ENCODE data around the gene APOBR.
"Not testable (repeated sequence)": the region's sequence is repeated elsewhere in the genome, so short reads cannot be mapped to it uniquely, and the experiment has no call there.

The APOBR gene

GRCh38 chr16:28528463-28528867 lies 34.0 kb downstream of the APOBR start:
- DNase-seq: no peak

DNA sequence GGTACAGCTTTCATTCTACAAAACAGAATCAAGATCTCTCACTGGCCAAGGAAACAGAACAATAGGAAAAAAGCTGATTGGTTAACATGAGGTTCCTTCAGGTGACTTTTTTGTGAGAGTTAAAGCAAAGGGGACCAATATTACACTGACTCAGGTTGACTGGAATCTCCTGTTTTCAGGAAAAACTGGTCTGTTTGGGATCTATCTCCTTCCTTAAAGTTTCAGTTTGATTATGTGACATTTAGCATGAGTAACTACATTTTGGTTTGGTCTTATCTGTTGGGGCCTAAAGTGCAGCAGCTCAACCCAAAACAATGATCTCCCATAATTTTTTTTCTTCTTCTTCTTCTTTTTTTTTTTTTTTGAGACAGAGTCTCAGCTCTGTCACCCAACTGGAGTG lies 34.7 kb downstream of the APOBR start:
- no peak for DNase-seq

GRCh38 chr16:28531777-28532744 lies 37.6 kb downstream of the APOBR start:
- no peak for DNase-seq

- DNase-seq: no peak
Measured at GRCh38 chr16:28532940-28533647, 38.7 kb downstream of the APOBR start.

- no peak for DNase-seq
Measured at GRCh38 chr16:28534542-28535373, 40.3 kb downstream of the APOBR start.

- DNase-seq: no peak
Measured at GRCh38 chr16:28537076-28537475, 42.6 kb downstream of the APOBR start.

DNA sequence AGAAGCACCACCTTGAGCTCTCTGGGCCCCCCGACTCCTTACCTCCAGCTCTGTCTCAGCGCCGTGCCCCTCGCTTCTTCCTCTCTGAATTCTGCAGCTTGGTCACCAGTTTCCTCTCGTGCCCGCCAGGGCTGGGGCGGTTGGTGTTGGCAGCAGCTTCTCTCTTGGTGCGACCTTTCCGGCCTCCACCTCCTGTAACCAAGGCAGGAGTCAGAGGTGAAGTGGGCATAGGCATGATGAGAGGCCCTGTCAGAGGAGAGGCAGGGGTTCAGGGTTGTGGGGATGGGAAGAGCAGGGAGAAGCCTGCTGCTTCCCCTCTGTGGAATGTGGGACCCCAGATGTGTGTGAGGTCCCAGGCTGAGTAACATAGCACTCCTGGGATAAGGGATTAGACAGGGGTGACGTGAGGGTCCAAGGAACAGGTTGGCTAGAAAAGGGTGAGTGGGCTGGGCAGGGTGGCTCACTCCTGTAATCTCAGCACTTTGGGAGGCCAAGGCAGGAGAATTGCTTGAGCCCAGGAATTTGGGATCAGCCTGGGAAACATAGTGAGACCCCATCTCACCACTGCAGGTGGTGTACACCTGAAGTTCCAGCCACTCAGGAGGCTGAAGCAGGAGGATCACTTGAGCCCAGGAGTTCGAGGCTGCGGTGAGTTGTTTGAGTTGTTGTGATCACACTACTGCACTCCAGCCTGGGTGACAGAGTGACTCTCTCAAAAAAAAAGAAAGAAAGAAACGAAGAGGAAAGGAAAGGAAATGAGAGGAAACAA lies 43.7 kb downstream of the APOBR start:
- no peak for DNase-seq

DNA sequence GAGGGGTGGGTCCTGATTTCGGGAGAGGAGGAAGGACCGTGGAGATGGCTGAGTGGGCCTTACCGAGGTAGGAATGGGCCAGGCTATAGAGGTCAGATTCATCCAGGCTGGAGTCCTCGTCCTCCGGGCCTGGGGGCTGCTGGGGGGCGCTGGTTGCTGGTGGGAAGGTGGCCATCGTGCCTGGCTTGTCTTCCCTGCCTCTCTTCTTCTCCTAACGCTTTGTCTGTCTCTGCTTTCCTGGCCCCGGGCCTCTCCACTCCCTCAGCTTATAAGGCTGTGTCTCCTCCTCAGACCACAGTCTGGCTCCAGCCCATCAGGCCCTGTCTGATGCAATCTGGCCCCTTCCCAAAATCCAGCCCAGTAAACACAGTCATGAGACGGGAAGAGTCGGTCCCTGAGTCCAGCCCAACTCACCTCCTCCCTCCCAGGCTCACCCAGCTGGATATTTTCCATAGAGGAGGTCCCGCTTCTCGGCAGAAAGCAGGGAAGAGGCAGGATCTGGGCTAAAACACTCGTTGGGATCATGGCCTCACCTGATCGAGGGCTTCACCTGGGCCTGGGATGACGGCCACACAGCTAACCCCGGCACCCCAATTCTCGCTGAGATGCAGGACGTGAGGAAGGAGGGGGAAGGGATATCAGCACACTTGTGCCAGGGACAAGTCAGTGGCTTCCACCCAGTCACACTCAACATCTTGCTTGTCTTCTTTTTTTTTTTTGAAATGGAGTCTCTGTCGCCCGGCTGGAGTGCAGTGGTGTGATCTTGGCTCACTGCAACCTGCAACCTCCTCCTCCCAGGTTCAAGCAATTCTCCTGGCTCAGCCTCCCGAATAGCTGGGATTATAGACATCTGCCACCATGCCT lies 44.5 kb downstream of the APOBR start, which contains the start of gene NUPR1:
TSS of gene NUPR1 (minus strand) at position 242 of the 864 bp plus-strand sequence. CDS start at position 175, 67 bp downstream.
- no peak for DNase-seq

- no peak for DNase-seq
Measured at GRCh38 chr16:28540346-28540745, 45.9 kb downstream of the APOBR start.

DNA sequence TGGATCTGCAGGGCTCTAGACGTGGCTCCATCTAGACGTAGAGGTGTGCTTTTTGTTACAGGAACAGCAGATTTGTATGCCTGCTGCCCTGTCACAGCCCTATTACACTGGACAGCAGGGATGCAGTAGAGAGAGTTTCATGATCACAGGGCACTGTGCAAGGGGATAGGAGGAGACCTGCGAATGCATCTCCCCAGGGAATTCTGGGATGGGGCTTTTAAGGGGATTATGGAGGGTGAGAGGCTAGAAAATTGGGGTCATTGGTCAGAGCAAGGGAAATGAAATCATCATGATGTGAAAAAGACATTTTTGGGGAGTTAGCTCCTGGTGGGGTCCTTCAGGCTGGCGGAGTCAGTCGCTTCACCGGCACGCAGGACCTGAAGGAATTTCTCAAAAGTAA lies 48.2 kb downstream of the APOBR start:
- DNase-seq: no peak

GRCh38 chr16:28543072-28543471 lies 48.6 kb downstream of the APOBR start:
- no peak for DNase-seq

DNA sequence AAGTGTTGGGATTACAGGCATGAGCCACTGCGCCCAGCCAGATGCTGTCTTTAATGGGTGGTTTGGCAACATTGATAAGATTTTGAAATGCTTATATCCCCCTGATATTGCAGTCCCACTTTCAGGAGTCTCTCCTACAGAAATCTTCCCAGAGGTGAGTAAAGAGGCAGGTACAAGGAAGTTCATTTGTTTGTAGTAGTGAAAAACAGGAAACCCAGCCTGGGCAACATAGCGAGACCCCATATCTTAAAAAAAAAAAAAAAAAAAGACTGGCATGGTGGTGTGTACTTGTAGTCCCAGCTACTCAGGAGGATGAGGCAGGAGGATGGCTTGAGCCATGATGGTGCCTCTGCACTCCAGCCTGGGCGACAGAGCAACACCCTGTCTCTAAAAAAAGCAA lies 50.6 kb downstream of the APOBR start:
- no peak for DNase-seq

DNA sequence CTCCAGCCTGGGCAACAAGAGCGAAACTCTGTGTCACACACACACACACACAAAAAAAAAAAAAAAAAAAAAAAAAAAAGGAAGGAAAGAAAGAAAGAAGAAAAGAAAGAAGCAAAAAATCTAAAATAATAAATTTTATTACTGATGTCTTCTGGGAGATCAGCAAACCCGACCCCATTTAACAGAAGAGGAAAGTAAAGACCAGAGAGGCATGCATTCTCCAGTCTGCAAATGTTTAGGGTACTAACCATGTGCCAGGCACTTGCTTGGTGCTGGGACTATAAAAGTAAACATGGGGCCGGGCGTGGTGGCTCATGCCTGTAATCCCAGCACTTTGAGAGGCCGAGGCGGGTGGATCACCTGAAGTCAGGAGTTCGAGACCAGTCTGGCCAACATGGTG lies 51.5 kb downstream of the APOBR start:
- not testable (repeated sequence) for DNase-seq

DNA sequence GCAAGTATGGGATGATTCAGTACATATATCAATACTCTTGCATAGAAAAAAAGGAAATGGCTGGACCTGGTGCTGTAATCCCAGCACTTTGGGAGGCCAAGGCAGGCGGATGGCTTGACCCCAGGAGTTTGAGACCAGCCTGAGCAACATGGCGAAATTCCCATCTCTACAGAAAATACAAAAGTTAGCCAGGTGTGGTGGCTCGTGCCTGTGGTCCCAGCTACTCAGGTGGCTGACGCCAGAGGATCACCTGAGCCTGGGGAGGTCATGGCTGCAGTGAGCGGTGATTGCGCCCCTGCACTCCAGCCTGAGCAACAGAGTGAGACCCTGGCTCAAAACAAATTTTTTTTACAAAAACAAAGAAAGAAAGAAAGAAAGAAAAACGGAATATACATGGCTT lies 52.2 kb downstream of the APOBR start:
- DNase-seq: no peak

GRCh38 chr16:28548306-28548802 lies 53.9 kb downstream of the APOBR start:
- no peak for DNase-seq
